ENCODE results near the gene CDHR5. TPM values are rescaled to one million over a fixed set of nuclear protein-coding genes. Genes with fewer than 3 reads are reported as not detected.

The CDHR5 gene
- total and polyA plus RNA-seq, 9 of the 15 experiments (the other 6 are each of a cell fraction or from before 2014, with no cell fraction given) = 0.16 TPM; not detected in 8

DNA sequence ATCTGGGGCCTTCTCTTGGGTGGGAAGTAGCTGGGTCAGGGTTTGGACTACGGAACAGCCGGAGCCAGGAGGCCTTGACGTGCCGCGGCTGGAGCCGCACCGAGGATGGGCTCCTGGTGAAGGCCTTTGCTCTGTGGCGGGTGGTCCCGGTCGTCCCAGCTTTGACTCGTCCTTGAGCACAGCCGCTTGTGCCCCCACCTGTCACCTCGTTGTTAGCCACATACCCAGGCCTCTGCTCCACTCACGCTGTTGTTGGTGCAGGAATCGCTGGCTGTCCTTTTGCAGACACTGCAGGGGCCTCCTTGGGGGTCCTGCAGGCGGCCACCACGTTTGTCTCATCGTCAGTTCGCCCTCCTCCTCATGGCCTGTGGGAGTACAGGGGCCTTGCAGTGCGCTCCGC is 31.4 kb downstream of the CDHR5 start:
- H2AFZ ChIP-seq (ENCODE audit: low read depth, low read length) = no peak overlapping the region
- POLR2A ChIA-PET = interaction anchor here (1.0 kb wide), 1 partner anchor 21 kb away, joined by 3 read pairs; no protein-coding TSS in a partner anchor
- H3K27me3 ChIP-seq (ENCODE audit: control insufficient read depth in 2 of 2, insufficient read depth in 2 of 2, low read length in 2 of 2) = no peaks in the 10 kb centered on the region
- TF ChIP-seq POLR2G (IDR thresholded peaks at IDR 0.05; ENCODE audit: low read depth, low read length) = peak; percentile 56; the same call in 1 of the 2 replicates
- TF ChIP-seq, protein P1, sequence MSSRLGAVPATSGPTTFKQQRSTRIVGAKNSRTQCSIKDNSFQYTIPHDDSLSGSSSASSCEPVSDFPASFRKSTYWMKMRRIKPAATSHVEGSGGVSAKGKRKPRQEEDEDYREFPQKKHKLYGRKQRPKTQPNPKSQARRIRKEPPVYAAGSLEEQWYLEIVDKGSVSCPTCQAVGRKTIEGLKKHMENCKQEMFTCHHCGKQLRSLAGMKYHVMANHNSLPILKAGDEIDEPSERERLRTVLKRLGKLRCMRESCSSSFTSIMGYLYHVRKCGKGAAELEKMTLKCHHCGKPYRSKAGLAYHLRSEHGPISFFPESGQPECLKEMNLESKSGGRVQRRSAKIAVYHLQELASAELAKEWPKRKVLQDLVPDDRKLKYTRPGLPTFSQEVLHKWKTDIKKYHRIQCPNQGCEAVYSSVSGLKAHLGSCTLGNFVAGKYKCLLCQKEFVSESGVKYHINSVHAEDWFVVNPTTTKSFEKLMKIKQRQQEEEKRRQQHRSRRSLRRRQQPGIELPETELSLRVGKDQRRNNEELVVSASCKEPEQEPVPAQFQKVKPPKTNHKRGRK (tag; IDR thresholded peaks at IDR 0.05) = no peak
- H3K9me3 ChIP-seq (replicated peaks; ENCODE audit: control insufficient read depth, insufficient read depth, low read depth, low read length) = no peaks in the 10 kb centered on the region
- H4K20me1 ChIP-seq (replicated peaks; ENCODE audit: control insufficient read depth, insufficient read depth, low read length) = no peaks in the 10 kb centered on the region; the same call in 1 of the 2 replicates
- H3K9me1 ChIP-seq (ENCODE audit: control insufficient read depth, insufficient read depth, low read length) = no peaks in the 10 kb centered on the region
- H3K9ac ChIP-seq (ENCODE audit: insufficient read depth in 1 of 2, low read depth in 2 of 2, low read length in 2 of 2) = no peak overlapping the region
- 92% methylated on average over 14 of the region's 21 CpGs for WGBS (ENCODE audit: insufficient coverage, low coverage, missing lambda C conversion rate)
- CTCF ChIA-PET (ENCODE audit: low intra/inter-chr PET ratio) = no interaction called here
- no peak for ATAC-seq
- BruUV-seq (replicated peaks) = no TSS peak
- intact Hi-C loops (cut with micrococcal nuclease) = no loop called here
- DNase-seq (ENCODE audit: extremely low read depth in 1 of 4, low spot score in 3 of 4) = no peak
- FAIRE-seq = no peak
- no peak overlapping the region for H3K4me3 ChIP-seq
- no peak overlapping the region for H3K27ac ChIP-seq (ENCODE audit: extremely low read depth, low read depth, low read length)
- H3K79me2 ChIP-seq (ENCODE audit: control insufficient read depth, insufficient read depth, low read length) = peaks cover 12% of the 10 kb centered on the region
- H3K4me1 ChIP-seq (replicated peaks in 1 of 2; ENCODE audit: control insufficient read depth in 2 of 2, insufficient read depth in 2 of 2, low read length in 2 of 2) = peaks cover 0 to 24% of the 10 kb centered on the region in 2 experiments; a peak in 1 of 5 replicates
- peaks cover 96% of the 10 kb centered on the region for H3K36me3 ChIP-seq (ENCODE audit: control insufficient read depth, insufficient read depth, low read length)
- in situ Hi-C loops (cut with MboI) = no loop called here
- H3K4me2 ChIP-seq (ENCODE audit: insufficient read depth, low read length) = no peak overlapping the region

DNA sequence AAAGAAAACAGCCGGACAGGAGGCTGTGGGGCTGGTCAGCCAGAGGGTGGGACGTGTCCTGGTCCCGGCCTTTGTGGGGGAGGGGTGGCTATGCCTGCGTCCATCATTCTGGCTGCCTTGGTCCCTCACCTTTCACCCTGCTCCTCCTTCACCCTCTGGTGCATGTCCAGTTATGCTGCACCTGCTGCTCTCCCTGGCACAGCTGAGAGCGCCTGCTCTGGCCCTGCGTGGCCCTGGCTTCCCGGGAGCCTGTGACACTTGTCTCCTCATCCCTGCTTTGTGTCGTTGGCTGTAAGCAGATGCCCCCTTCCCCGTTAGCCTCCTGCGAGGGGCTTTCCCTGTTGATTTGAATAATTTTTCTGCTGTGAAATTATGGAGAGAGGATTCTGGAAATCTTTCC is 31.8 kb downstream of the CDHR5 start:
- no peaks in the 10 kb centered on the region for H3K9me3 ChIP-seq (replicated peaks; ENCODE audit: control insufficient read depth, insufficient read depth, low read depth, low read length)
- H3K9me1 ChIP-seq (ENCODE audit: control insufficient read depth, insufficient read depth, low read length) = no peaks in the 10 kb centered on the region
- TF ChIP-seq PRPF4 (IDR thresholded peaks at IDR 0.05; ENCODE audit: insufficient read depth, low read depth, low read length, poor library complexity, severe bottlenecking) = no peak
- H3K4me3 ChIP-seq = no peak overlapping the region
- 96% methylated on average over 9 of the region's 10 CpGs for WGBS (ENCODE audit: insufficient coverage, low coverage, missing lambda C conversion rate)
- H2AFZ ChIP-seq (ENCODE audit: low read depth, low read length) = no peak overlapping the region
- H3K9ac ChIP-seq (ENCODE audit: insufficient read depth in 1 of 2, low read depth in 2 of 2, low read length in 2 of 2) = no peak overlapping the region
- ChIA-PET CTCF (ENCODE audit: low intra/inter-chr PET ratio) (no interaction called here), POLR2A (interaction anchor here (1.0 kb wide), 1 partner anchor 21 kb away, joined by 3 read pairs; no protein-coding TSS in a partner anchor)
- H3K27ac ChIP-seq (ENCODE audit: extremely low read depth, low read depth, low read length) = no peak overlapping the region
- peaks cover 3 to 24% of the 10 kb centered on the region in 2 experiments; a peak in 3 of 5 replicates for H3K4me1 ChIP-seq (replicated peaks in 1 of 2; ENCODE audit: control insufficient read depth in 2 of 2, insufficient read depth in 2 of 2, low read length in 2 of 2)
- no peaks in the 10 kb centered on the region for H3K27me3 ChIP-seq (ENCODE audit: control insufficient read depth in 2 of 2, insufficient read depth in 2 of 2, low read length in 2 of 2)
- H3K79me2 ChIP-seq (ENCODE audit: control insufficient read depth, insufficient read depth, low read length) = peaks cover 16% of the 10 kb centered on the region
- no TSS peak for BruUV-seq (replicated peaks)
- intact Hi-C loops (cut with micrococcal nuclease) (no loop called here), in situ Hi-C loops (cut with MboI) (no loop called here)
- no peaks in the 10 kb centered on the region; the same call in 1 of the 2 replicates for H4K20me1 ChIP-seq (replicated peaks; ENCODE audit: control insufficient read depth, insufficient read depth, low read length)
- DNase-seq (ENCODE audit: extremely low read depth in 1 of 4, low spot score in 3 of 4) (no peak), ATAC-seq (no peak), FAIRE-seq (no peak)
- no peak overlapping the region for H3K4me2 ChIP-seq (ENCODE audit: insufficient read depth, low read length)
- peaks cover 96% of the 10 kb centered on the region for H3K36me3 ChIP-seq (ENCODE audit: control insufficient read depth, insufficient read depth, low read length)
